Measurements from ENCODE around the gene ALS2.
"Not testable (repeated sequence)": the region's sequence is repeated elsewhere in the genome, so short reads cannot be mapped to it uniquely, and the experiment has no call there.

DNA sequence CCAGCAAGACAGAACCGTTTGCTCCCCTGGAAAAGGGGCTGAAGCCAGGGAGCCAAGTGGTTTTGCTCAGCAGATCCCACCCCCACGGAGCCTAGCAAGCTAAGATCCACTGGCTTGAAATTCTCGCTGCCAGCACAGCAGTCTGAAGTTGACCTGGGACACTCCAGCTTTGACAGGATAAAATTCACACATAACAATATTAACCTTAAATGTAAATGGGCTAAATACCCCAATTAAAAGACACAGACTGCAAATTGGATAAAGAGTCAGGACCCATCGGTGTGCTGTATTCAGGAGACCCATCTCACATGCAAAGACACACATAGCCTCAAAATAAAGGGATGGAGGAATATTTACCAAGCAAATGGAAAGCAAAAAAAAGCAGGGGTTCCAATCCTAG, 109.5 kb downstream of the ALS2 start:
- TF ChIP-seq YY1 (IDR thresholded peaks at IDR 0.05; ENCODE audit: insufficient read depth, insufficient read length); ZNF274 (IDR thresholded peaks at IDR 0.05; ENCODE audit: low read depth, low read length): not testable (repeated sequence)

Data from NT2/D1 (cell line).